Activated naive CD8-positive, alpha-beta T cell treated with anti-CD3 and anti-CD28 coated beads for 36 hours (primary cell): Measurements from ENCODE around the gene DNAJB5. TPM values are rescaled to one million over a fixed set of nuclear protein-coding genes. Genes with fewer than 3 reads are reported as not detected.
A peak's percentile ranks its signal among the peaks of the same experiment; 100 is the strongest.
"Not testable (repeated sequence)": the region's sequence is repeated elsewhere in the genome, so short reads cannot be mapped to it uniquely, and the experiment has no call there.

Source experiments
- DNase-seq: peaks from one replicate; pipeline ENCODE4 v3.0.0; 2021
- H3K27ac Mint-ChIP-seq: one replicate; pipeline ENCODE4 v1.8.0; 2022; ENCODE audit warnings: mild to moderate bottlenecking, moderate library complexity, mixed read lengths
- H3K27me3 Mint-ChIP-seq: one replicate; pipeline ENCODE4 v1.8.0; 2022; ENCODE audit warnings: mild to moderate bottlenecking, mixed read lengths
- H3K36me3 Mint-ChIP-seq: one replicate; pipeline ENCODE4 v1.8.0; 2021; ENCODE audit warnings: mild to moderate bottlenecking, mixed read lengths
- H3K4me1 Mint-ChIP-seq: one replicate; pipeline ENCODE4 v1.8.0; 2021; ENCODE audit warnings: mixed read lengths
- H3K4me3 Mint-ChIP-seq: one replicate; pipeline ENCODE4 v1.8.0; 2022; ENCODE audit warnings: mild to moderate bottlenecking, moderate library complexity, mixed read lengths
- H3K9me3 Mint-ChIP-seq: one replicate; pipeline ENCODE4 v1.8.0; 2022; ENCODE audit warnings: mixed read lengths
- total RNA-seq, 2 experiments: library from RNA; stranded (reverse); gene quantifications; one replicate each; pipeline ENCODE4 v1.2.3, GENCODE V29; 2021

Gene DNAJB5
- total RNA-seq = 1 to 10 TPM; 7.6 to 8.1 TPM

GRCh38 chr9:34989003-34989945 lies at the start of gene DNAJB5:
DNAJB5 (plus strand) TSS chr9:34989745; CDS start chr9:34990631, 886 bp downstream.
- Mint-ChIP-seq H3K27me3 (no peaks in the 10 kb centered on the region), H3K27ac (peak within 1 kb of the TSS; percentile 90), H3K4me1 (peaks cover 65% of the 10 kb centered on the region), H3K36me3 (peaks cover 9% of the 10 kb centered on the region), H3K4me3 (peak within 1 kb of the TSS; percentile 80), H3K9me3 (no peaks in the 10 kb centered on the region)
- peak; percentile 97 for DNase-seq

GRCh38 chr9:34939989-34940388 lies 49.6 kb upstream of the DNAJB5 start:
- H3K36me3 Mint-ChIP-seq, H3K4me1 Mint-ChIP-seq, H3K9me3 Mint-ChIP-seq, H3K4me3 Mint-ChIP-seq, H3K27me3 Mint-ChIP-seq, H3K27ac Mint-ChIP-seq, DNase-seq: not testable (repeated sequence)

GRCh38 chr9:34948451-34948850 lies 41.1 kb upstream of the DNAJB5 start:
- no peak for DNase-seq
- no peaks in the 10 kb centered on the region for H3K9me3 Mint-ChIP-seq
- H3K4me3 Mint-ChIP-seq = no peak overlapping the region
- H3K27me3 Mint-ChIP-seq = peaks cover 36% of the 10 kb centered on the region
- no peaks in the 10 kb centered on the region for H3K4me1 Mint-ChIP-seq
- H3K36me3 Mint-ChIP-seq = no peaks in the 10 kb centered on the region
- no peak overlapping the region for H3K27ac Mint-ChIP-seq

GRCh38 chr9:34954225-34954624 lies 35.3 kb upstream of the DNAJB5 start:
- no peaks in the 10 kb centered on the region for H3K9me3 Mint-ChIP-seq
- peaks cover 46% of the 10 kb centered on the region for H3K27me3 Mint-ChIP-seq
- H3K27ac Mint-ChIP-seq = no peak overlapping the region
- H3K4me1 Mint-ChIP-seq = peaks cover 2% of the 10 kb centered on the region
- no peak for DNase-seq
- no peaks in the 10 kb centered on the region for H3K36me3 Mint-ChIP-seq
- H3K4me3 Mint-ChIP-seq = no peak overlapping the region

GRCh38 chr9:34956066-34956465 lies 33.5 kb upstream of the DNAJB5 start:
- DNase-seq, H3K4me1 Mint-ChIP-seq, H3K27ac Mint-ChIP-seq, H3K9me3 Mint-ChIP-seq, H3K4me3 Mint-ChIP-seq, H3K36me3 Mint-ChIP-seq: not testable (repeated sequence)
- H3K27me3 Mint-ChIP-seq = peaks cover 53% of the 10 kb centered on the region

GRCh38 chr9:34956648-34957047 lies 32.9 kb upstream of the DNAJB5 start:
- no peaks in the 10 kb centered on the region for H3K9me3 Mint-ChIP-seq
- H3K36me3 Mint-ChIP-seq = no peaks in the 10 kb centered on the region
- H3K4me3 Mint-ChIP-seq = no peak overlapping the region
- peaks cover 56% of the 10 kb centered on the region for H3K27me3 Mint-ChIP-seq
- no peak for DNase-seq
- peaks cover 13% of the 10 kb centered on the region for H3K4me1 Mint-ChIP-seq
- H3K27ac Mint-ChIP-seq = no peak overlapping the region

- DNase-seq = peak; percentile 30
- Mint-ChIP-seq H3K27ac (no peak within 1 kb of the TSS), H3K36me3 (no peaks in the 10 kb centered on the region), H3K27me3 (peaks cover 62% of the 10 kb centered on the region), H3K4me3 (peak within 1 kb of the TSS; percentile 38), H3K4me1 (peaks cover 24% of the 10 kb centered on the region), H3K9me3 (no peaks in the 10 kb centered on the region)
These were observed 31.8 kb upstream of the DNAJB5 start, which contains the start of gene PHF24 for GRCh38 chr9:34957492-34958410. PHF24 (plus strand) TSS chr9:34958285; CDS start chr9:34971299, 13,014 bp downstream.

GRCh38 chr9:34958411-34958982 lies 31.0 kb upstream of the DNAJB5 start:
- DNase-seq = no peak
- peak overlapping the region; percentile 35 for H3K4me3 Mint-ChIP-seq
- peaks cover 67% of the 10 kb centered on the region for H3K27me3 Mint-ChIP-seq
- no peaks in the 10 kb centered on the region for H3K9me3 Mint-ChIP-seq
- peaks cover 26% of the 10 kb centered on the region for H3K4me1 Mint-ChIP-seq
- no peak overlapping the region for H3K27ac Mint-ChIP-seq
- no peaks in the 10 kb centered on the region for H3K36me3 Mint-ChIP-seq

GRCh38 chr9:34959461-34959860 lies 30.1 kb upstream of the DNAJB5 start:
- Mint-ChIP-seq H3K4me3 (no peak overlapping the region), H3K36me3 (no peaks in the 10 kb centered on the region), H3K27ac (no peak overlapping the region), H3K4me1 (peaks cover 26% of the 10 kb centered on the region), H3K9me3 (no peaks in the 10 kb centered on the region), H3K27me3 (peaks cover 71% of the 10 kb centered on the region)
- DNase-seq = no peak

GRCh38 chr9:34961574-34962490 lies 27.7 kb upstream of the DNAJB5 start:
- H3K27me3 Mint-ChIP-seq = peaks cover 77% of the 10 kb centered on the region
- peak; percentile 22 for DNase-seq
- H3K4me3 Mint-ChIP-seq = no peak overlapping the region
- H3K27ac Mint-ChIP-seq = no peak overlapping the region
- H3K9me3 Mint-ChIP-seq = no peaks in the 10 kb centered on the region
- peaks cover 26% of the 10 kb centered on the region for H3K4me1 Mint-ChIP-seq
- no peaks in the 10 kb centered on the region for H3K36me3 Mint-ChIP-seq

- no peak for DNase-seq
- Mint-ChIP-seq H3K4me3 (no peak overlapping the region), H3K27me3 (peaks cover 74% of the 10 kb centered on the region), H3K36me3 (no peaks in the 10 kb centered on the region), H3K27ac (no peak overlapping the region), H3K4me1 (peaks cover 24% of the 10 kb centered on the region), H3K9me3 (no peaks in the 10 kb centered on the region)
These were observed 27.0 kb upstream of the DNAJB5 start for GRCh38 chr9:34962546-34962945.

GRCh38 chr9:34963552-34963951 lies 26.0 kb upstream of the DNAJB5 start:
- Mint-ChIP-seq H3K27ac (no peak overlapping the region), H3K4me1 (peaks cover 24% of the 10 kb centered on the region), H3K4me3 (no peak overlapping the region), H3K27me3 (peaks cover 80% of the 10 kb centered on the region), H3K36me3 (no peaks in the 10 kb centered on the region), H3K9me3 (no peaks in the 10 kb centered on the region)
- DNase-seq = no peak

- no peak for DNase-seq
- no peak overlapping the region for H3K4me3 Mint-ChIP-seq
- H3K4me1 Mint-ChIP-seq = peaks cover 24% of the 10 kb centered on the region
- H3K27ac Mint-ChIP-seq = no peak overlapping the region
- H3K9me3 Mint-ChIP-seq = no peaks in the 10 kb centered on the region
- H3K27me3 Mint-ChIP-seq = peaks cover 71% of the 10 kb centered on the region
- H3K36me3 Mint-ChIP-seq = no peaks in the 10 kb centered on the region
These were observed 25.1 kb upstream of the DNAJB5 start for GRCh38 chr9:34964458-34964857.
